ENCODE data around the gene ZNF277. TPM values are rescaled to one million over a fixed set of nuclear protein-coding genes. Genes with fewer than 3 reads are reported as not detected.

The ZNF277 gene
- total RNA-seq, 4 donors from 2014 or later: 18.3 to 25.6 (median 19.5) TPM

DNA sequence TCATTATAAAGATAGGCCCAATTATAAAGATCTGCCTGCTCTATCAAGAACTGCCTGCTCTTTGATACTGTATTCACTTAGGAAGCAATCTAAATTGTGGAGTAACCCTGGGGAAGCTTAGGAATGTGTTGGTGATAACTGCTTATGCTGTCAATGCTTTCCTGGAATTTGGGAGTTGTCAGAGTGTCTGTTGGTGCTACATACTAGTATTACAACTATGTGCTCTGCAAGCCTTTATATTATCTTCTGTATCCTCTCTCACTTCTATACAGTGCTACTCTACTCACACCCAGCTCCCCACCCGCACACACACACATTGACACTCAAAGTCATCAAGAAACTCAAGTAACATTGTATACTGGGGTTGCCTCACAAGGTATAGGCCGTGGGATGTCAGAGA lies 6.1 kb downstream of the ZNF277 start:
- TF ChIP-seq POLR2A (IDR thresholded peaks at IDR 0.05) (no peak), CTCF (IDR thresholded peaks at IDR 0.05) (no peak)
- no peak for DNase-seq
- Histone ChIP-seq H3K36me3 (no peaks in the 10 kb centered on the region), H3K27ac (no peak overlapping the region), H3K27me3 (no peaks in the 10 kb centered on the region), H3K4me3 (no peak overlapping the region), H3K9me3 (no peaks in the 10 kb centered on the region), H3K4me1 (peaks cover 0 to 9% (median 0%) of the 10 kb centered on the region in 4 donors)

DNA sequence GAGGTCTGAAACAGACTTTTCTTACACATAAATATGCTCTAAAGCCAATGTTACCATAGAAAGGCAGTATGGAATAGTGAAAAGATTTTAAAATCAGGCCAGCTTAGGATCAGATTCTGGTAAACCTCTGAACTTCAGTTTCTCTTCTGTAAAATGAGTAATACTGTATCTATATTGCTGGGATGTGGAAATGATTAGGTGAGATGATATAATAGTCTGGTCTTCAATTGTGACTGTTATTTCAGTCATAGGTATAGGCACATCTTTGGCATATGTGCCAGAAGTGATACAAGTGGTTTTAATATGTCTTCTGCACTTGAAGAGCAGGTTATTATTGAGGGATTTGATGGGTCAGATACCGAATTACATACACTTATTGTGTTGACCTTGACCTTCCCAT lies 7.2 kb downstream of the ZNF277 start:
- no peak overlapping the region for H3K4me3 ChIP-seq
- no peak for TF ChIP-seq POLR2A (IDR thresholded peaks at IDR 0.05)
- TF ChIP-seq CTCF (IDR thresholded peaks at IDR 0.05): no peak
- H3K27me3 ChIP-seq: no peaks in the 10 kb centered on the region
- H3K4me1 ChIP-seq: peaks cover 0 to 8% (median 0%) of the 10 kb centered on the region in 4 donors
- H3K9me3 ChIP-seq: no peaks in the 10 kb centered on the region
- H3K36me3 ChIP-seq: no peaks in the 10 kb centered on the region
- H3K27ac ChIP-seq: no peak overlapping the region
- no peak for DNase-seq

DNA sequence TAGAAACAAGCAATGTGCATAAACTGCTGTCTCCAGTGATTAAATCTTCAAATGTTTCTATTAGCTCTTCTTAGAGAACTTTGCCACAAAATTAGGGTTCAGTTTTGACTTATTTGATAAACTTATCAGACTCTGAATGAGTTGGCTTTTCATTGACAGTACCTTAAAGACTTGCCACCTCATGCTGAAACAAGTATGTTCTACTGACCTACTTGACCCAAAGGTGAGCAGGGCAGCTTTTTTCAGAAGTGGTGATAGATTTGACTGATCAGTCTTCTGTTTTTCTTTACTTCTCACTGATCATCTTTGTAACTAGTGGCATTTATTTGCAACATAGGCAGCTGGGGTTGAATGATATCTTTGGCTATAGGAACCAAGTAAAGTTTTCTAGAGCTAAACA lies 7.8 kb downstream of the ZNF277 start:
- Histone ChIP-seq H3K9me3 (no peaks in the 10 kb centered on the region), H3K27me3 (no peaks in the 10 kb centered on the region), H3K36me3 (no peaks in the 10 kb centered on the region), H3K27ac (no peak overlapping the region), H3K4me1 (peaks cover 0 to 8% (median 0%) of the 10 kb centered on the region in 4 donors), H3K4me3 (no peak overlapping the region)
- DNase-seq: no peak
- TF ChIP-seq POLR2A (IDR thresholded peaks at IDR 0.05) (no peak), CTCF (IDR thresholded peaks at IDR 0.05) (no peak)

DNA sequence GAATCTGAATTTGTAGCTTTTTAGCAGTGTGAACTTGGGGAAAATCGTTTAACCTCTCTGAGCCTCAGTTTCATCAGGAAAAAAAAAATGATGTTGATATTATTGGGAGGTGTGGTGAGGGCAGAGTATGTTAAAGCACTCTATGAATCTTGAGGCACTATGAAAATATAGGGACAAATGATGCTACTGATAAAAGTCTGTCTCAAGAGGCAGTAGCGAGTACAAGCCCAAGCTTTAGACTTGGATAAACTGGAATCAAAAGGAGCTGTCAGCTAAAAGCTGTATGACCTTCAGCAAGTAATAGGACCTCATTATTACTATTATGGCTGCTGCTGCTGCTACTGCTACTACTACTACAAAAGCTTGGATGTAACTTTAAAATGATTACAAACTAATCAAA lies 8.4 kb downstream of the ZNF277 start:
- Histone ChIP-seq H3K9me3 (no peaks in the 10 kb centered on the region), H3K36me3 (no peaks in the 10 kb centered on the region), H3K27ac (no peak overlapping the region), H3K4me1 (peaks cover 0 to 8% (median 0%) of the 10 kb centered on the region in 4 donors), H3K27me3 (no peaks in the 10 kb centered on the region), H3K4me3 (no peak overlapping the region)
- DNase-seq: no peak
- TF ChIP-seq CTCF (IDR thresholded peaks at IDR 0.05): no peak
- no peak for TF ChIP-seq POLR2A (IDR thresholded peaks at IDR 0.05)

- TF ChIP-seq POLR2A (IDR thresholded peaks at IDR 0.05) (no peak), CTCF (IDR thresholded peaks at IDR 0.05) (no peak)
- Histone ChIP-seq H3K9me3 (no peaks in the 10 kb centered on the region), H3K36me3 (no peaks in the 10 kb centered on the region), H3K4me1 (peaks cover 0 to 5% (median 0%) of the 10 kb centered on the region in 4 donors), H3K4me3 (no peak overlapping the region), H3K27me3 (no peaks in the 10 kb centered on the region), H3K27ac (no peak overlapping the region)
- DNase-seq: no peak
Measured at GRCh38 chr7:112215787-112216186, 9.3 kb downstream of the ZNF277 start.

DNA sequence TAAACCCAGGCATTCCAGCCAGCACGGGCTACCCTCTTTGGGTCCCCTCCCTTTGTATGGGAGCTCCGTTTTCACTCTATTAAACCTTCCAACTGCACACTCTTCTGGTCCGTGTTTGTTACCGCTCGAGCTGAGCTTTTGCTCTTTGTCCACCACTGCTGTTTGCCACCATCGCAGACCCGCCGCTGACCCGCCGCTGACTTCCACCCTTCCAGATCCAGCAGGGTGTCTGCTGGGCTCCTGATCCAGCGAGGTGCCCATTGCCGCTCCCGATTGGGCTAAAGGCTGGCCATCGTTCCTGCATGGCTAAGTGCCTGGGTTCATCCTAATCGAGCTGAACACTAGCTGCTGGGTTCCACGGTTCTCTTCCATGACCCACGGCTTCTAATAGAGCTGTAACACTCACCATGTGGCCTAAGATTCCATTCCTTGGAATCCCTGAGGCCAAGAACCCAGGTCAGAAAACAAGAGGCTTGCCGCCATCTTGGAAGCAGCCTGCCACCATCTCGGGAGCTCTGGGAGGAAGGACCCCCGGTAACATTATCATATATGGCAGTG lies 14.5 kb downstream of the ZNF277 start:
- Histone ChIP-seq H3K4me3 (no peak overlapping the region), H3K36me3 (no peaks in the 10 kb centered on the region), H3K27ac (no peak overlapping the region), H3K4me1 (no peaks in the 10 kb centered on the region), H3K9me3 (no peaks in the 10 kb centered on the region), H3K27me3 (no peaks in the 10 kb centered on the region)
- TF ChIP-seq POLR2A (IDR thresholded peaks at IDR 0.05) (no peak), CTCF (IDR thresholded peaks at IDR 0.05) (no peak)
- no peak for DNase-seq
